Measurements from ENCODE around the gene TAF6.
A peak's percentile ranks its signal among the peaks of the same experiment; 100 is the strongest.

TAF6 gene

DNA sequence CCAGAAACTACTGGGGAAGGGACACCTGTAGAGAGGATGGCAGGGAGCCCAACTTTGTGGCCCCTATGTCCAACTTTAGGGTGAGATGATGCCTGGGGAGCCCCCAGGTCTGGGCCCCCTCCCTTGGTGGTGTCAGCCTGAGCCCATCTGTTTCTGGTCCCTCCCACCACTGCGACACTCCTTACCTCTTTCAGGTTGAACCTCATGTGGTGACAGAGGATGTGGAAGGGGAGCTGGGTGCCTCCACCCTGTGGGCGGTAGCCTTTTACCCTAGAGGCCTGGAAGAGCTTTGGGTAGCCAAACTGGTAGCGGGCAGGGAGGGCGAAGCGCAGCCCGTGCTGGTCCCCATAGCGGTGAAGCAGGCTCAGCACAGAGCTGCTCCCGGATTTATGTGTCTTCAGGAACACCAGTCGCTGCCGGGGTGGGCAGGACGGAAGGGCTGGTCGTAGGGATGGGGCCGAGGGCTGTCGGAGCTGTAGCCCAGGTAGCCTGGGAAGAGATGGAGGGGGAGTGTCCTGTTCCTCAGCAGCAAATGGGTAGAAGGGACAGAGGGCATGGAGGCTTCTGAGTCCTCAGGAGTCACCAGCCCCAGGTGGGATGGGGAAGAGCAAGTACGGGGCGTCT is 47.3 kb upstream of the TAF6 start:
- 86% methylated on average over 16 of the region's 16 CpGs for WGBS
- Histone ChIP-seq H3K36me3 (ENCODE audit: control insufficient read depth in 1 of 2, insufficient read depth in 2 of 2, low read depth in 1 of 2, low read length in 2 of 2) (no peaks in the 10 kb centered on the region), H3K14ac (ENCODE audit: low read length in 2 of 2) (no peak overlapping the region), H2BK12ac (ENCODE audit: low read length in 2 of 2) (no peak overlapping the region), H3K9me3 (ENCODE audit: control insufficient read depth, low read length) (no peaks in the 10 kb centered on the region), H2AK5ac (ENCODE audit: low read length, severe bottlenecking) (no peak overlapping the region), H4K8ac (ENCODE audit: low read length) (no peak overlapping the region), H3K79me1 (replicated peaks; ENCODE audit: low read length, poor library complexity, severe bottlenecking) (no peaks in the 10 kb centered on the region), H3K4me3 (ENCODE audit: insufficient read depth in 1 of 2, low read depth in 1 of 2, low read length in 2 of 2) (no peak overlapping the region), H3K9ac (ENCODE audit: low read length) (no peak overlapping the region), H3K27ac (ENCODE audit: low read length, poor library complexity, severe bottlenecking) (no peak overlapping the region), H3K4me2 (ENCODE audit: low read length, poor library complexity, severe bottlenecking) (no peak overlapping the region), H3K23ac (ENCODE audit: low read length in 2 of 2) (no peak overlapping the region), H2BK15ac (ENCODE audit: low read depth, poor library complexity, severe bottlenecking) (no peak overlapping the region), H2AFZ (ENCODE audit: low read depth, low read length) (no peak overlapping the region), H2BK5ac (ENCODE audit: low read depth, low read length, poor library complexity, severe bottlenecking) (no peak overlapping the region), H3K4ac (ENCODE audit: low read depth in 1 of 2, low read length in 2 of 2) (no peak overlapping the region), H3K27me3 (ENCODE audit: control insufficient read depth in 1 of 2, insufficient read depth in 1 of 2, low read length in 2 of 2) (peaks cover 25 to 45% of the 10 kb centered on the region in 2 experiments), H2BK120ac (ENCODE audit: low read depth, low read length) (no peak overlapping the region), H4K91ac (ENCODE audit: low read length) (no peak overlapping the region), H3K4me1 (ENCODE audit: control insufficient read depth, insufficient read depth, low read depth, low read length) (peaks cover 24% of the 10 kb centered on the region), H3K18ac (ENCODE audit: low read depth in 1 of 2, low read length in 2 of 2) (no peak overlapping the region)
- DNase-seq: no peak

DNA sequence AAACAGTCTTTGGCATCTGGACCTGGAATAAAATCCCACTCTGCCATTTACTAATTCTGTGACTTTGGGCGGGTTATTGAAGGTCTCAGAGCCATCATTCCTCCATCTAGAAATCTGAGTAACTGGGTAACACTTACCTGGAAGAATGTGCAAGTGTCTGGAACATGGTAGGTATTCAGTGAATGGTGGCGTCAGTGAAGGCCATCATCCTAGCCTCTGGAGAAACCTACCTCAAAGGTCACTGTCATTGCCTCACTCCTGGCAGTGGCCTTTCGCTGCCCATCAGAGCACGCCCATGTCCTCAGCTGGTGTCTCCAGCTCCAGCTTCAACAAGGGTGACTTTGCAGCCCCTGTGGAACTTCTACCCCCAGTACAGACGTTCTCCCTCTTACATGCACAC is 44.7 kb upstream of the TAF6 start:
- Histone ChIP-seq H4K8ac (ENCODE audit: low read length) (no peak overlapping the region), H2BK12ac (ENCODE audit: low read length in 2 of 2) (no peak overlapping the region)

DNA sequence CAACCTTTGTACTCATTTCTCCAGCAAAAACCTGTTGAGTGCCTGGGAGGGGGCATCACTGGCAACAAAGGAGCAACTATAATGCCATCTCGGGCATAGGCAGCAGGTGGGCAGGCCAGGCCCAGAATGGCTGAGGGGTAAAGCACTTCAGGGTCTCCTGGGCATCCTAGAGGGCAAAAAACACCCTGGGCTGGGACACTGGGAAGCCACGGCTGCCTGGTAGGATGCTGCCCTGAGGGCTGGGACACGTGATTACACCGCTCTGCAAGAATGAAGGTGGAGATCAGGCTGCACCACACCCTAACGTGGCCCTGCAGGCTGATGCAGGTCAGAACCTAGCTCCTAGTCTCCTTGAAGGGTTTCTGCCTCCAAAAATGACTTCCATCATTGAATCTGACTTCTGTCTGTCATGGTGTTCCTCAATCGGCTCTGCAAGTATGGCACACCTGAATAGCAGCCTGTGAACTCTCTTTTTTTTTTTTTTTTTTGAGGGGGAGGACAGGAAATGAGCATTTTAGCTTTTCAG is 43.9 kb upstream of the TAF6 start:
- peaks cover 15 to 31% of the 10 kb centered on the region in 2 experiments for H3K27me3 ChIP-seq (ENCODE audit: control insufficient read depth in 1 of 2, insufficient read depth in 1 of 2, low read length in 2 of 2)
- no peaks in the 10 kb centered on the region for H3K9me3 ChIP-seq (ENCODE audit: control insufficient read depth, low read length)
- no peak overlapping the region for H3K4ac ChIP-seq (ENCODE audit: low read depth in 1 of 2, low read length in 2 of 2)
- WGBS: 74% methylated on average over 6 of the region's 6 CpGs
- no peak overlapping the region for H2BK12ac ChIP-seq (ENCODE audit: low read length in 2 of 2)
- no peak overlapping the region for H4K91ac ChIP-seq (ENCODE audit: low read length)
- no peak overlapping the region for H2AK5ac ChIP-seq (ENCODE audit: low read length, severe bottlenecking)
- H3K4me1 ChIP-seq (ENCODE audit: control insufficient read depth, insufficient read depth, low read depth, low read length): peaks cover 19% of the 10 kb centered on the region
- DNase-seq: no peak
- no peak overlapping the region for H2BK15ac ChIP-seq (ENCODE audit: low read depth, poor library complexity, severe bottlenecking)
- H2BK120ac ChIP-seq (ENCODE audit: low read depth, low read length): no peak overlapping the region
- H3K27ac ChIP-seq (ENCODE audit: low read length, poor library complexity, severe bottlenecking): no peak overlapping the region
- no peak overlapping the region for H2BK5ac ChIP-seq (ENCODE audit: low read depth, low read length, poor library complexity, severe bottlenecking)
- no peak overlapping the region for H4K8ac ChIP-seq (ENCODE audit: low read length)
- H3K4me3 ChIP-seq (ENCODE audit: insufficient read depth in 1 of 2, low read depth in 1 of 2, low read length in 2 of 2): no peak overlapping the region
- H3K18ac ChIP-seq (ENCODE audit: low read depth in 1 of 2, low read length in 2 of 2): no peak overlapping the region
- H3K79me1 ChIP-seq (replicated peaks; ENCODE audit: low read length, poor library complexity, severe bottlenecking): no peaks in the 10 kb centered on the region
- no peaks in the 10 kb centered on the region for H3K36me3 ChIP-seq (ENCODE audit: control insufficient read depth in 1 of 2, insufficient read depth in 2 of 2, low read depth in 1 of 2, low read length in 2 of 2)
- no peak overlapping the region for H2AFZ ChIP-seq (ENCODE audit: low read depth, low read length)
- no peak overlapping the region for H3K14ac ChIP-seq (ENCODE audit: low read length in 2 of 2)
- no peak overlapping the region for H3K4me2 ChIP-seq (ENCODE audit: low read length, poor library complexity, severe bottlenecking)
- H3K23ac ChIP-seq (ENCODE audit: low read length in 2 of 2): no peak overlapping the region
- H3K9ac ChIP-seq (ENCODE audit: low read length): no peak overlapping the region

More for the DNA sequence above, 44.7 kb upstream of the TAF6 start:
- Histone ChIP-seq H2AFZ (ENCODE audit: low read depth, low read length) (no peak overlapping the region), H2BK15ac (ENCODE audit: low read depth, poor library complexity, severe bottlenecking) (peak overlapping the region; percentile 13), H3K18ac (ENCODE audit: low read depth in 1 of 2, low read length in 2 of 2) (no peak overlapping the region), H3K36me3 (ENCODE audit: control insufficient read depth in 1 of 2, insufficient read depth in 2 of 2, low read depth in 1 of 2, low read length in 2 of 2) (no peaks in the 10 kb centered on the region), H3K27me3 (ENCODE audit: control insufficient read depth in 1 of 2, insufficient read depth in 1 of 2, low read length in 2 of 2) (peaks cover 17 to 34% of the 10 kb centered on the region in 2 experiments), H3K9me3 (ENCODE audit: control insufficient read depth, low read length) (no peaks in the 10 kb centered on the region), H3K9ac (ENCODE audit: low read length) (no peak overlapping the region), H2BK120ac (ENCODE audit: low read depth, low read length) (no peak overlapping the region), H3K4me3 (ENCODE audit: insufficient read depth in 1 of 2, low read depth in 1 of 2, low read length in 2 of 2) (no peak overlapping the region), H3K27ac (ENCODE audit: low read length, poor library complexity, severe bottlenecking) (no peak overlapping the region), H2BK5ac (ENCODE audit: low read depth, low read length, poor library complexity, severe bottlenecking) (no peak overlapping the region), H3K23ac (ENCODE audit: low read length in 2 of 2) (no peak overlapping the region), H3K4me1 (ENCODE audit: control insufficient read depth, insufficient read depth, low read depth, low read length) (peaks cover 24% of the 10 kb centered on the region), H3K79me1 (replicated peaks; ENCODE audit: low read length, poor library complexity, severe bottlenecking) (no peaks in the 10 kb centered on the region), H4K91ac (ENCODE audit: low read length) (no peak overlapping the region), H3K4me2 (ENCODE audit: low read length, poor library complexity, severe bottlenecking) (no peak overlapping the region), H3K4ac (ENCODE audit: low read depth in 1 of 2, low read length in 2 of 2) (no peak overlapping the region), H2AK5ac (ENCODE audit: low read length, severe bottlenecking) (no peak overlapping the region), H3K14ac (ENCODE audit: low read length in 2 of 2) (no peak overlapping the region)
- DNase-seq: no peak
- WGBS: 95% methylated on average over 4 of the region's 5 CpGs

DNA sequence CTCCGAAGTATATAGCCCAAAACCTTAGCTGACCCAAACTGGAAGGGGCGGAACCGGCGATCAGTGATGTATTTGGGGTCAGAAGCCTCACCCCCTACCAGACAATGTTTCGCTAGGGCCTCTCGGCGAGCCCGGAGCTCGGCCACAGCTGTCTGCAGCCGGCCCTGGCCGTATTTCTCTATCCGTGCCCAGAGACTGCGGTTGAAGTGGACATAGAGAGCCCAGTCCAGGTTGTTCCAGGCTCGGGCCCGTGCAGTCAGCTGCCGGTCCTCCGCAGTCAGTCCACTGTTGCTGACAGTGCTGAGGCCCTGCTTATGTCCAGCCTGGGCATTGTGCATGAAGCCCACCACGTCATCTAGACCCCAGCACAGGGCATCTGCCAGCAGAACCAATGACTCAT is 40.9 kb upstream of the TAF6 start:
- no peak overlapping the region for H3K4me2 ChIP-seq (ENCODE audit: low read length, poor library complexity, severe bottlenecking)
- H2BK15ac ChIP-seq (ENCODE audit: low read depth, poor library complexity, severe bottlenecking): no peak overlapping the region
- no peak overlapping the region for H3K27ac ChIP-seq (ENCODE audit: low read length, poor library complexity, severe bottlenecking)
- H3K9me3 ChIP-seq (ENCODE audit: control insufficient read depth, low read length): no peaks in the 10 kb centered on the region
- no peak overlapping the region for H3K9ac ChIP-seq (ENCODE audit: low read length)
- H3K18ac ChIP-seq (ENCODE audit: low read depth in 1 of 2, low read length in 2 of 2): no peak overlapping the region
- H3K27me3 ChIP-seq (ENCODE audit: control insufficient read depth in 1 of 2, insufficient read depth in 1 of 2, low read length in 2 of 2): peaks cover 0 to 5% of the 10 kb centered on the region in 2 experiments
- no peak overlapping the region for H2BK120ac ChIP-seq (ENCODE audit: low read depth, low read length)
- no peak overlapping the region for H3K4me3 ChIP-seq (ENCODE audit: insufficient read depth in 1 of 2, low read depth in 1 of 2, low read length in 2 of 2)
- H3K23ac ChIP-seq (ENCODE audit: low read length in 2 of 2): no peak overlapping the region
- no peak overlapping the region for H4K91ac ChIP-seq (ENCODE audit: low read length)
- no peak overlapping the region for H3K4ac ChIP-seq (ENCODE audit: low read depth in 1 of 2, low read length in 2 of 2)
- WGBS: 95% methylated on average over 18 of the region's 18 CpGs
- peak overlapping the region; percentile 35 for H2AK5ac ChIP-seq (ENCODE audit: low read length, severe bottlenecking)
- H3K14ac ChIP-seq (ENCODE audit: low read length in 2 of 2): no peak overlapping the region
- no peak overlapping the region for H2AFZ ChIP-seq (ENCODE audit: low read depth, low read length)
- no peak overlapping the region for H4K8ac ChIP-seq (ENCODE audit: low read length)
- peaks cover 17% of the 10 kb centered on the region for H3K79me1 ChIP-seq (replicated peaks; ENCODE audit: low read length, poor library complexity, severe bottlenecking)
- peaks cover 20 to 21% of the 10 kb centered on the region in 2 experiments for H3K36me3 ChIP-seq (ENCODE audit: control insufficient read depth in 1 of 2, insufficient read depth in 2 of 2, low read depth in 1 of 2, low read length in 2 of 2)
- H3K4me1 ChIP-seq (ENCODE audit: control insufficient read depth, insufficient read depth, low read depth, low read length): peaks cover 29% of the 10 kb centered on the region
- DNase-seq: no peak
- no peak overlapping the region for H2BK12ac ChIP-seq (ENCODE audit: low read length in 2 of 2)
- no peak overlapping the region for H2BK5ac ChIP-seq (ENCODE audit: low read depth, low read length, poor library complexity, severe bottlenecking)
